HCT116 (cell line): Measurements from ENCODE around the gene FRRS1. TPM values are rescaled to one million over a fixed set of nuclear protein-coding genes. Genes with fewer than 3 reads are reported as not detected.

Experiments
- ATAC-seq: fragments of 200-7000 bp; cut with Tn5 transposase; 2 replicates; pipeline ENCODE4 v1.9.1; 2020; ENCODE audit warnings: mild to moderate bottlenecking, moderate library complexity
- BruUV-seq: library from RNA; stranded (reverse); fragments of 400-500 nt; replicated peaks from 2 replicates; lab custom pipeline; 2021; lab: Mats Ljungman, UMichigan
- CTCF ChIA-PET: fragments of 300-600 bp; sonication (Branson Sonifier 250); formaldehyde crosslinking; loops from one replicate; lab custom pipeline; 2021; ENCODE audit warnings: antibody characterized with exemption; lab: Charles Lee
- POLR2A ChIA-PET: fragments of 300-600, 350-600 bp; sonication (Branson Sonifier 250); formaldehyde crosslinking; loops from one replicate; lab custom pipeline; 2021; ENCODE audit warnings: antibody characterized with exemption; lab: Charles Lee
- RAD21 ChIA-PET, 2 experiments: fragments of 300-600 bp; sonication (Branson Sonifier 250); formaldehyde crosslinking; loops; one replicate each; lab custom pipeline; 2023; ENCODE audit warnings: low total read pairs in 2 of 2; ENCODE audit not compliant: uncharacterized antibody in 2 of 2, unreplicated experiment in 2 of 2, low non-redundant PET in 1 of 2; lab: Charles Lee
- DNase-seq: peaks from one replicate; pipeline ENCODE4 v3.0.0-alpha.2; 2010; ENCODE audit warnings: low read depth, low spot score
- H2AFZ ChIP-seq: fragments of 200-600 bp; shearing (Covaris generic), sonication (generic); 2 replicates; pipeline ENCODE4 v1.6.1; 2017; ENCODE audit warnings: low read depth, mixed run types, mixed read lengths, antibody characterized with exemption, low read length; ENCODE audit not compliant: poor library complexity, severe bottlenecking
- H3K27ac ChIP-seq: 2 replicates; pipeline ENCODE4 v1.5.1; 2012; ENCODE audit warnings: low read depth, low read length
- H3K27me3 ChIP-seq: fragments of 200-600 bp; sonication (generic); 2 replicates; pipeline ENCODE4 v1.6.1; 2016; ENCODE audit warnings: mixed run types, low read length, mixed read lengths; ENCODE audit not compliant: insufficient read depth
- H3K36me3 ChIP-seq, 2 experiments: fragments of 200-500 bp in 1 of 2; fragments of 200-600 bp in 1 of 2; sonication (Bioruptor generic) in 1 of 2; sonication (generic) in 1 of 2; 2 replicates each; pipeline versions ENCODE4 v1.5.1 to v1.6.1; 2014 to 2016; ENCODE audit warnings: low read length in 2 of 2, inconsistent platforms in 1 of 2, mixed read lengths in 1 of 2, mixed run types in 1 of 2; ENCODE audit not compliant: insufficient read depth in 2 of 2, control insufficient read depth in 1 of 2
- H3K4me1 ChIP-seq, 2 experiments: fragments of 200-600 bp in 1 of 2; sonication (generic) in 1 of 2; 2 replicates each; pipeline versions ENCODE4 v1.5.1 to v1.6.1; 2012 to 2017; ENCODE audit warnings: low read length in 2 of 2, inconsistent platforms in 1 of 2, mild to moderate bottlenecking in 1 of 2, mixed read lengths in 1 of 2, mixed run types in 1 of 2, moderate library complexity in 1 of 2; ENCODE audit not compliant: insufficient read depth in 2 of 2, control insufficient read depth in 1 of 2
- H3K4me2 ChIP-seq: fragments of 200-600 bp; sonication (generic); 2 replicates; pipeline ENCODE4 v1.6.1; 2017; ENCODE audit warnings: mixed run types, low read length, mixed read lengths
- H3K4me3 ChIP-seq, 2 experiments: fragments of 200-600 bp in 1 of 2; sonication (generic) in 1 of 2; replicated peaks in 1 of 2; 2 replicates each; pipeline ENCODE4 v1.5.1; 2011 to 2016; ENCODE audit warnings: low read length in 2 of 2, control low read depth in 1 of 2, low read depth in 1 of 2, mild to moderate bottlenecking in 1 of 2, mixed read lengths in 1 of 2, mixed run types in 1 of 2
- H3K79me2 ChIP-seq: fragments of 200-600 bp; sonication (generic); 2 replicates; pipeline ENCODE4 v1.6.1; 2017; ENCODE audit warnings: mild to moderate bottlenecking, mixed run types, low read length, moderate library complexity, mixed read lengths; ENCODE audit not compliant: insufficient read depth
- H3K9ac ChIP-seq: fragments of 200-600 bp; sonication (generic); 2 replicates; pipeline ENCODE4 v1.6.1; 2016; ENCODE audit warnings: low read length, mixed read lengths
- H3K9me2 ChIP-seq: fragments of 200-600 bp; sonication (generic), shearing (Covaris generic); 2 replicates; pipeline ENCODE4 v1.6.1; 2017; ENCODE audit warnings: mixed run types, mild to moderate bottlenecking, moderate library complexity; ENCODE audit not compliant: insufficient read depth
- H3K9me3 ChIP-seq, 2 experiments: fragments of 200-500 bp in 1 of 2; fragments of 200-600 bp in 1 of 2; sonication (Bioruptor generic) in 1 of 2; sonication (generic) in 1 of 2; 2 replicates each; pipeline ENCODE4 v1.6.1; 2014 to 2017; ENCODE audit warnings: low read length in 2 of 2, mixed read lengths in 2 of 2, inconsistent platforms in 1 of 2, low read depth in 1 of 2, mild to moderate bottlenecking in 1 of 2, mixed run types in 1 of 2, moderate library complexity in 1 of 2; ENCODE audit not compliant: control insufficient read depth in 1 of 2, insufficient read depth in 1 of 2
- H4K20me1 ChIP-seq: fragments of 200-600 bp; sonication (generic), shearing (Covaris generic); 2 replicates; pipeline ENCODE4 v1.6.1; 2017; ENCODE audit warnings: mixed run types, mild to moderate bottlenecking, moderate library complexity; ENCODE audit not compliant: insufficient read depth
- ATF3 ChIP-seq: IDR thresholded peaks from 2 replicates; pipeline ENCODE4 v1.6.1; 2012
- CEBPB ChIP-seq: IDR thresholded peaks from 2 replicates; pipeline ENCODE4 v1.6.1; 2012; ENCODE audit warnings: low read depth
- CTCF ChIP-seq, 3 experiments: fragments of 200-600 bp in 1 of 3; sonication (generic) in 1 of 3; IDR thresholded peaks in 2 of 3; conservative IDR thresholded peaks in 1 of 3; 2 replicates each; pipeline ENCODE4 v1.5.1; 2012 to 2017; ENCODE audit warnings: low read depth in 2 of 3, low read length in 2 of 3, antibody characterized with exemption in 1 of 3, borderline replicate concordance in 1 of 3, control low read depth in 1 of 3, mild to moderate bottlenecking in 1 of 3, mixed read lengths in 1 of 3, mixed run types in 1 of 3, moderate library complexity in 1 of 3; ENCODE audit not compliant: insufficient read depth in 1 of 3
- EGR1 ChIP-seq: IDR thresholded peaks from 2 replicates; pipeline ENCODE4 v1.6.1; 2012; ENCODE audit warnings: low read depth
- ELF1 ChIP-seq: IDR thresholded peaks from 2 replicates; pipeline ENCODE4 v1.6.1; 2012; ENCODE audit warnings: low read depth, borderline replicate concordance
- EZH2 ChIP-seq: fragments of 200-600 bp; sonication (generic); IDR thresholded peaks from 2 replicates; pipeline ENCODE4 v1.6.1; 2017; ENCODE audit warnings: antibody characterized with exemption, mixed run types
- EZH2phosphoT487 ChIP-seq: fragments of 200-600 bp; IDR thresholded peaks from 2 replicates; pipeline ENCODE4 v1.6.1; 2018; ENCODE audit warnings: antibody characterized with exemption, borderline replicate concordance
- JUND ChIP-seq: IDR thresholded peaks from 2 replicates; pipeline ENCODE4 v1.6.1; 2012
- MAX ChIP-seq: IDR thresholded peaks from 2 replicates; pipeline ENCODE4 v1.6.1; 2012
- POLR2A ChIP-seq: IDR thresholded peaks from 2 replicates; pipeline ENCODE4 v1.7.0; 2011; ENCODE audit warnings: borderline replicate concordance; ENCODE audit not compliant: insufficient read depth, insufficient read length; ENCODE audit errors: extremely low read depth
- POLR2AphosphoS5 ChIP-seq: IDR thresholded peaks from 2 replicates; pipeline ENCODE4 v1.6.1; 2011; ENCODE audit warnings: mild to moderate bottlenecking, low read depth, low read length, moderate library complexity
- REST ChIP-seq: IDR thresholded peaks from 2 replicates; pipeline ENCODE4 v1.6.1; 2012; ENCODE audit warnings: low read depth
- SIN3A ChIP-seq: IDR thresholded peaks from 2 replicates; pipeline ENCODE4 v1.6.1; 2012; ENCODE audit warnings: low read depth
- SP1 ChIP-seq: IDR thresholded peaks from 2 replicates; pipeline ENCODE4 v1.6.1; 2012; ENCODE audit warnings: low read depth
- SRF ChIP-seq: IDR thresholded peaks from 2 replicates; pipeline ENCODE4 v1.6.1; 2012; ENCODE audit warnings: low read depth
- TCF7L2 ChIP-seq: IDR thresholded peaks from 2 replicates; pipeline ENCODE4 v1.7.0; 2011; ENCODE audit warnings: borderline replicate concordance, inconsistent platforms; ENCODE audit not compliant: insufficient read depth, insufficient read length; ENCODE audit errors: extremely low read depth
- YY1 ChIP-seq: IDR thresholded peaks from 2 replicates; pipeline ENCODE4 v1.6.1; 2011; ENCODE audit warnings: low read length, low read depth, moderate library complexity, mild to moderate bottlenecking; ENCODE audit not compliant: insufficient replicate concordance; ENCODE audit errors: extremely low read depth
- ZBTB33 ChIP-seq: IDR thresholded peaks from 2 replicates; pipeline ENCODE4 v1.6.1; 2011; ENCODE audit warnings: mild to moderate bottlenecking, low read length, moderate library complexity; ENCODE audit not compliant: insufficient replicate concordance; ENCODE audit errors: extremely low read depth
- ZFX ChIP-seq: fragments of 450-650 bp; IDR thresholded peaks from 2 replicates; pipeline ENCODE4 v1.6.1; 2017
- intact Hi-C: fragments of 100-400 bp; cut with micrococcal nuclease; formaldehyde crosslinking; loops from 2 replicates; pipeline ENCODE4 v1.10.0; 2022
- total RNA-seq: library from RNA; stranded (reverse); gene quantifications from one replicate; pipeline ENCODE4 v1.2.1, GENCODE V29; 2021; ENCODE audit not compliant: unreplicated experiment

The FRRS1 gene
- total RNA-seq, 1 experiment from 2014 or later = 19.8 TPM

- Histone ChIP-seq H3K4me1 (peaks cover 0 to 14% of the 10 kb centered on the region in 2 experiments; a peak in 3 of 4 replicates), H3K9me2 (no peaks in the 10 kb centered on the region), H4K20me1 (no peaks in the 10 kb centered on the region), H3K27ac (no peak overlapping the region), H2AFZ (no peak overlapping the region), H3K9ac (no peak overlapping the region), H3K4me2 (no peak overlapping the region), H3K27me3 (no peaks in the 10 kb centered on the region), H3K79me2 (no peaks in the 10 kb centered on the region), H3K4me3 (no peak overlapping the region), H3K9me3 (no peaks in the 10 kb centered on the region), H3K36me3 (no peaks in the 10 kb centered on the region)
- TF ChIP-seq ZBTB33 (no peak), EZH2 (no peak), POLR2A (no peak), JUND (no peak), EGR1 (no peak), ATF3 (no peak), CEBPB (no peak), SP1 (no peak), ZFX (no peak), MAX (no peak), YY1 (no peak), EZH2phosphoT487 (no peak), SIN3A (no peak), SRF (no peak), REST (no peak), POLR2AphosphoS5 (no peak), TCF7L2 (no peak), CTCF (IDR thresholded peaks at IDR 0.05 in 2 of 3, conservative IDR thresholded peaks at IDR 0.05 in 1 of 3; ENCODE audit: borderline replicate concordance in 1 of 3, insufficient read depth in 1 of 3, low read depth in 2 of 3, low read length in 2 of 3) (no peak), ELF1 (no peak)
- DNase-seq (no peak), ATAC-seq (no peak)
- ChIA-PET RAD21 (no interaction called here), POLR2A (no interaction called here), CTCF (no interaction called here)
- intact Hi-C loops = no loop called here
- BruUV-seq = no TSS peak
Observed at GRCh38 chr1:99682291-99682751, 84.1 kb downstream of the FRRS1 start.
